ENCODE data around the gene RESP18. TPM values are rescaled to one million over a fixed set of nuclear protein-coding genes. Genes with fewer than 3 reads are reported as not detected.

Gene RESP18
- total RNA-seq, 6 experiments from 2014 or later: not detected

GRCh38 chr2:219286436-219287115 is 46.0 kb downstream of the RESP18 start:
- TF ChIP-seq CTCF (IDR thresholded peaks at IDR 0.05): peak; percentile 7; the same call in 1 of the 2 replicates
- DNase-seq: no peak
- Mint-ChIP-seq H3K4me1 (ENCODE audit: low read depth) (peaks cover 18% of the 10 kb centered on the region), H3K27me3 (ENCODE audit: insufficient read depth) (peaks cover 5% of the 10 kb centered on the region), H3K4me3 (no peak overlapping the region), H3K36me3 (ENCODE audit: low read depth) (peaks cover 7% of the 10 kb centered on the region; the same call in 1 of the 2 replicates), H3K9me3 (no peaks in the 10 kb centered on the region), H3K27ac (peak overlapping the region; percentile 19; the same call in 1 of the 2 replicates)

GRCh38 chr2:219285894-219286425 is 46.6 kb downstream of the RESP18 start:
- no peaks in the 10 kb centered on the region for H3K9me3 Mint-ChIP-seq
- peaks cover 11% of the 10 kb centered on the region; the same call in 1 of the 2 replicates for H3K36me3 Mint-ChIP-seq (ENCODE audit: low read depth)
- peak overlapping the region; percentile 19; the same call in 1 of the 2 replicates for H3K27ac Mint-ChIP-seq
- no peak for DNase-seq
- H3K4me3 Mint-ChIP-seq: no peak overlapping the region
- peaks cover 20% of the 10 kb centered on the region for H3K4me1 Mint-ChIP-seq (ENCODE audit: low read depth)
- H3K27me3 Mint-ChIP-seq (ENCODE audit: insufficient read depth): peaks cover 5% of the 10 kb centered on the region
- TF ChIP-seq CTCF (IDR thresholded peaks at IDR 0.05): no peak

- H3K27me3 Mint-ChIP-seq (ENCODE audit: insufficient read depth): peaks cover 5% of the 10 kb centered on the region
- H3K9me3 Mint-ChIP-seq: no peaks in the 10 kb centered on the region
- H3K36me3 Mint-ChIP-seq (ENCODE audit: low read depth): peaks cover 12% of the 10 kb centered on the region; the same call in 1 of the 2 replicates
- peaks cover 26% of the 10 kb centered on the region for H3K4me1 Mint-ChIP-seq (ENCODE audit: low read depth)
- DNase-seq: no peak
- no peak for TF ChIP-seq CTCF (IDR thresholded peaks at IDR 0.05)
- H3K27ac Mint-ChIP-seq: no peak overlapping the region; the same call in 1 of the 2 replicates
- no peak overlapping the region for H3K4me3 Mint-ChIP-seq
Observed at GRCh38 chr2:219285373-219285735, 47.2 kb downstream of the RESP18 start.

- Mint-ChIP-seq H3K27me3 (ENCODE audit: insufficient read depth) (peaks cover 5% of the 10 kb centered on the region), H3K9me3 (no peaks in the 10 kb centered on the region), H3K4me1 (ENCODE audit: low read depth) (peaks cover 28% of the 10 kb centered on the region), H3K27ac (no peak overlapping the region), H3K4me3 (no peak overlapping the region), H3K36me3 (ENCODE audit: low read depth) (peaks cover 12% of the 10 kb centered on the region; the same call in 1 of the 2 replicates)
- TF ChIP-seq CTCF (IDR thresholded peaks at IDR 0.05): no peak
- DNase-seq: no peak
Observed at GRCh38 chr2:219284501-219285372, 47.8 kb downstream of the RESP18 start.

- no peak for DNase-seq
- H3K4me3 Mint-ChIP-seq: no peak overlapping the region
- H3K36me3 Mint-ChIP-seq (ENCODE audit: low read depth): peaks cover 12% of the 10 kb centered on the region; the same call in 1 of the 2 replicates
- TF ChIP-seq CTCF (IDR thresholded peaks at IDR 0.05): no peak
- H3K9me3 Mint-ChIP-seq: no peaks in the 10 kb centered on the region
- peaks cover 5% of the 10 kb centered on the region; the same call in 1 of the 2 replicates for H3K27me3 Mint-ChIP-seq (ENCODE audit: insufficient read depth)
- H3K4me1 Mint-ChIP-seq (ENCODE audit: low read depth): peaks cover 32% of the 10 kb centered on the region
- H3K27ac Mint-ChIP-seq: no peak overlapping the region
Observed at GRCh38 chr2:219282943-219283581, 49.5 kb downstream of the RESP18 start.

All from HFFc6 (cell line).